ENCODE measurements around the gene APOA1. TPM values are rescaled to one million over a fixed set of nuclear protein-coding genes. Genes with fewer than 3 reads are reported as not detected.

Gene APOA1
- total RNA-seq, 6 experiments from 2014 or later, result not detected

GRCh38 chr11:116792144-116792868 is 45.1 kb downstream of the APOA1 start:
- TF ChIP-seq, protein P1, sequence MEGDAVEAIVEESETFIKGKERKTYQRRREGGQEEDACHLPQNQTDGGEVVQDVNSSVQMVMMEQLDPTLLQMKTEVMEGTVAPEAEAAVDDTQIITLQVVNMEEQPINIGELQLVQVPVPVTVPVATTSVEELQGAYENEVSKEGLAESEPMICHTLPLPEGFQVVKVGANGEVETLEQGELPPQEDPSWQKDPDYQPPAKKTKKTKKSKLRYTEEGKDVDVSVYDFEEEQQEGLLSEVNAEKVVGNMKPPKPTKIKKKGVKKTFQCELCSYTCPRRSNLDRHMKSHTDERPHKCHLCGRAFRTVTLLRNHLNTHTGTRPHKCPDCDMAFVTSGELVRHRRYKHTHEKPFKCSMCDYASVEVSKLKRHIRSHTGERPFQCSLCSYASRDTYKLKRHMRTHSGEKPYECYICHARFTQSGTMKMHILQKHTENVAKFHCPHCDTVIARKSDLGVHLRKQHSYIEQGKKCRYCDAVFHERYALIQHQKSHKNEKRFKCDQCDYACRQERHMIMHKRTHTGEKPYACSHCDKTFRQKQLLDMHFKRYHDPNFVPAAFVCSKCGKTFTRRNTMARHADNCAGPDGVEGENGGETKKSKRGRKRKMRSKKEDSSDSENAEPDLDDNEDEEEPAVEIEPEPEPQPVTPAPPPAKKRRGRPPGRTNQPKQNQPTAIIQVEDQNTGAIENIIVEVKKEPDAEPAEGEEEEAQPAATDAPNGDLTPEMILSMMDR (IDR thresholded peaks at IDR 0.05), result no peak
- H3K36me3 Mint-ChIP-seq (ENCODE audit: low read depth), result peaks cover under 1% of the 10 kb centered on the region
- no peak overlapping the region for H3K4me3 Mint-ChIP-seq
- H3K27ac Mint-ChIP-seq, result no peak overlapping the region
- H3K27me3 Mint-ChIP-seq (ENCODE audit: insufficient read depth), result peaks cover 1% of the 10 kb centered on the region
- H3K9me3 Mint-ChIP-seq, result no peaks in the 10 kb centered on the region
- H3K4me1 Mint-ChIP-seq (ENCODE audit: low read depth), result peaks cover 37% of the 10 kb centered on the region
- no peak for DNase-seq

- Mint-ChIP-seq H3K9me3 (no peaks in the 10 kb centered on the region), H3K27ac (no peak within 1 kb of the TSS), H3K4me3 (no peak within 1 kb of the TSS; the same call in 1 of the 2 replicates), H3K27me3 (ENCODE audit: insufficient read depth) (peaks cover 1% of the 10 kb centered on the region; the same call in 1 of the 2 replicates), H3K4me1 (ENCODE audit: low read depth) (peaks cover 42% of the 10 kb centered on the region), H3K36me3 (ENCODE audit: low read depth) (peaks cover 6% of the 10 kb centered on the region)
- no peak for DNase-seq
- TF ChIP-seq, protein P1 (IDR thresholded peaks at IDR 0.05), result no peak
Observed at GRCh38 chr11:116791813-116792143, 45.6 kb downstream of the APOA1 start, which contains the start of gene APOA5. APOA5 (minus strand) TSS chr11:116791879; CDS start chr11:116791860, 19 bp downstream.

- Mint-ChIP-seq H3K9me3 (no peaks in the 10 kb centered on the region), H3K27me3 (ENCODE audit: insufficient read depth) (peaks cover 1% of the 10 kb centered on the region; the same call in 1 of the 2 replicates), H3K4me3 (no peak overlapping the region; the same call in 1 of the 2 replicates), H3K27ac (no peak overlapping the region), H3K4me1 (ENCODE audit: low read depth) (peaks cover 46% of the 10 kb centered on the region), H3K36me3 (ENCODE audit: low read depth) (peaks cover 7% of the 10 kb centered on the region)
- TF ChIP-seq, protein P1 (IDR thresholded peaks at IDR 0.05), result peak; percentile 95
- DNase-seq, result peak; percentile 54
Observed at GRCh38 chr11:116791002-116791812, 46.2 kb downstream of the APOA1 start.

DNA sequence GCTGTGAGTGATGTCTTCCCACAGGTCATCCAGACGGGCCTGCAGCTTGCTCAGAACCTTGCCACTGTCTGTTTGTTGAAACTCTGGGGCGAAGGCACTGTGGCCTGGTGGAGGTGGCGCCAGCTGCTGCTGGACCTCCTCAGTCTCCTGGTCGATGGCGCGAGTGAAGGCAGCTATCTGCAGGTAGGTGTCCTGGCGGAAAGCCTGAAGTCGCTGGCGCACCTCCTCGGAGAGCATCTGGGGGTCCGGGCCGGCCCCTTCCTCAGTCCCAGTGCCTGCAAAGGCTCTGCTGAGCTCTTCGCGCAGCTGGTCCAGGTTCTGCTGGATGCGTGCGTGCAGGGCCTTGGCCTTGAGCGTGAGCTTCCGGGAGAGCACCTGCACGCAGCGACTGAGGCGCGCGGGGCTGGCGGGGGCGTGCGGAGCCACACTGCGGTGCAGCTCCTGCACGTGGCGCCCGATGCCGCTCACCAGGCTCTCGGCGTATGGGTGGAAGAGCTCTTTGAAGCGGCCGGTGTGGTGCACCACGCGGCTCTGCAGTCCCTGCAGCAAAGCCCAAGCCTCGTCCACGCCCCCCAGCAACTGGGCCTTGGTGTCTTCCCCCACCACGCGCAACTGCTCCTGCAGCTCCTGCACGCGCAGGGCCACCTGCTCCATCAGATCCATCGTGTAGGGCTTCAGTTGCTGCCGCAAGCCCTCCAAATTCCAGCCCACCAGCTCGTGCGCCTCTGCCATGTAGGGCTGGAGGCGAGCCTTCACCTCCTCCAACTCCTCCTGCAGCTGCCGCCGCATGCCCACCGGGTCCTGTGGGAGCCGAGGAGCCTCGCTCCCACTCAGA is 47.0 kb downstream of the APOA1 start:
- Mint-ChIP-seq H3K27ac (no peak overlapping the region), H3K36me3 (ENCODE audit: low read depth) (peaks cover 10% of the 10 kb centered on the region), H3K4me1 (ENCODE audit: low read depth) (peaks cover 47% of the 10 kb centered on the region), H3K9me3 (no peaks in the 10 kb centered on the region), H3K27me3 (ENCODE audit: insufficient read depth) (peaks cover 1% of the 10 kb centered on the region; the same call in 1 of the 2 replicates), H3K4me3 (no peak overlapping the region)
- TF ChIP-seq, protein P1 (IDR thresholded peaks at IDR 0.05), result no peak
- DNase-seq, result no peak

DNA sequence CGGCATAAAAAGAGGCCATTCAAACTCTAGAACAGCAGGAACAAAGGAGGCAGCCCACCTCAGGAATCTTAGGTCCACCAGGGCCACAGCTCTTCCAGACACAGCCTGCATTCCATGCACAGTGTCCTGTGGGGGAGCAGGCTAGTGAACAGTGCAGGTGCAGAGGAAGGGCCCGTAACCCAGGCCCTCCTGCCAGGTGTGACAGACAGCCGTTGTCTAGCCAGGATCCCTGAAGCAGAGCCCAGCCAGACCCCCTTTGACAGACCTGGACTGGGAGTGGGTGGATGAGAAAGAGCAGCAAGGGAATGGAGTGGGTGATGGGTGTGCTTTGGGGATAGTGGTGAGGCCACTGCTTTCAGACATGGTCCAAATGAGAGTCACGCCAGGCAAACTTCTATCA is 48.4 kb downstream of the APOA1 start:
- Mint-ChIP-seq H3K27ac (no peak overlapping the region), H3K9me3 (no peaks in the 10 kb centered on the region), H3K4me3 (no peak overlapping the region; the same call in 1 of the 2 replicates), H3K36me3 (ENCODE audit: low read depth) (peaks cover 20% of the 10 kb centered on the region), H3K4me1 (ENCODE audit: low read depth) (peaks cover 53% of the 10 kb centered on the region), H3K27me3 (ENCODE audit: insufficient read depth) (peaks cover 1% of the 10 kb centered on the region; the same call in 1 of the 2 replicates)
- DNase-seq, result no peak
- TF ChIP-seq, protein P1 (IDR thresholded peaks at IDR 0.05), result no peak

Measured in HFFc6 (cell line).